NOMO-1 treated with dmso at 0.1 percent for 144 hours (cell line): ENCODE results near the gene LARP4B.

Experiments used
- DNase-seq: peaks from one replicate; lab custom pipeline; 2025; ENCODE audit not compliant: unreplicated experiment; lab: John Stamatoyannopoulos, UW

The LARP4B gene

GRCh38 chr10:926075-926698 is 5.3 kb downstream of the LARP4B start:
- DNase-seq = no peak

DNA sequence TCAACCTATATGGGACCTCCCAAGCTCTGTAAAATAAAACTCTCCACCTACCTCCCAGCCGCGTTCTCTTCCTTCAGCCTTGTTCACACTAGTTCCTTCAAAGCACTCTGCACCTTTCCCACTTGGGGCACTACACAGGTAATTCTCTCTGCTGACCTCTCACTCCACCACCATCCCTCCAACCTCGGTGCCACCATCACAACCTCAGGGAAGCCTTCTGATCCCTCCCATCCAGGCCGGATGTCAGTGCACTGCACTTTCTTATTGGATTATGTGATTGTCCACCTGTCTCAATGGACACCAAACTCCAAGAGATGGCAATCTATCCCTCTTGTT is 7.0 kb downstream of the LARP4B start:
- no peak for DNase-seq

GRCh38 chr10:923844-924523 is 7.5 kb downstream of the LARP4B start:
- DNase-seq = no peak

- DNase-seq = no peak
These were observed 9.8 kb downstream of the LARP4B start for GRCh38 chr10:921471-922414.

DNA sequence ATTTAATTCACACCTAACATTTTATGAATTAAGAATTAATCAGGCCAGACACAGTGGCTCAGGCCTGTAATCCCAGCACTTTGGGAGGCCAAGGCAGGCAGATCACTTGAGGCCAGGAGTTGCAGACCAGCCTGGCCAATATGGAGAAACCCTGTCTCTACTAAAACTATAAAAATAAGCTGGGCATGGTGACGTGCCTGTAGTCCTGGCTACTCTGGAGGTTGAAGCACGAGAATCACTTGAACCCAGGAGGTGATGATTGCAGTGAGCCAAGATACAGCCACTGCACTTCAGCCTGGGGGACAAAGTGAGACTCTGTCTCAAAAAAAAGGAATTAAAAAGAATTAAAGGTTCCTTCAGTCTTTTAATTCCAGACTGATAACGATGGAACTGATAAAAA is 11.1 kb downstream of the LARP4B start:
- no peak for DNase-seq

GRCh38 chr10:919481-919880 is 12.0 kb downstream of the LARP4B start:
- no peak for DNase-seq

DNA sequence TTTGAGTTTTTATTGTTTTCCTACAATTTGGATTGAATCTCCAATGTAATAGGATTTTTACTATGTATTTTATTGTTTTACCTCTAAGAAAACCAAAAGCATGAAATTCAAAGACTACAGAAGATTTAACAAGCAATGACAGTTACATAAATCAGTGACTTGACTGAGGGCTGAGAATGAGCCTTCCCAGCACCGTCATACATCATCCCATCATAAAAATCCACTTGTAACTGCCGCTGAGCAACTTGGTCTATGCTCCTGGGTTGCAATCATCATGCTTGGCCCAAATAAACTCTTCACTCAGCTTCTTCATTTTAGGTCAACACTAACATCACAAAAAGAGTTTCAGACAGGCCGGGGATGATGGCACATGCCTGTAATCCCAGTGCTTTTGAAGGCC is 13.5 kb downstream of the LARP4B start:
- no peak for DNase-seq

DNA sequence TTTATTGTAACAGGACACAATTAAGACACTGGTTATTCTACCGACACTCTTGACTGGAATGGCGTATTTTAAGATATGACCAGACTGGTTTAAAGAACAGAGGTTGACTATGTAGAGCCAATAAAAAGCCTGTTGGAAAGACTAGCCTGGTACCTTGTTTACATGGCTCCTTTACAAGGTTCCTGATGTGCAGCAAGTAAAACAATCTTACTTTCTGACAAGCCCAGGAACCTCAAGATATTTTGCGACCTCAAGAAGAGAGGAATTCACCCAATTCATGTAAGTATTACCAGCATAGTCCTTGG is 14.1 kb downstream of the LARP4B start:
- DNase-seq = no peak

DNA sequence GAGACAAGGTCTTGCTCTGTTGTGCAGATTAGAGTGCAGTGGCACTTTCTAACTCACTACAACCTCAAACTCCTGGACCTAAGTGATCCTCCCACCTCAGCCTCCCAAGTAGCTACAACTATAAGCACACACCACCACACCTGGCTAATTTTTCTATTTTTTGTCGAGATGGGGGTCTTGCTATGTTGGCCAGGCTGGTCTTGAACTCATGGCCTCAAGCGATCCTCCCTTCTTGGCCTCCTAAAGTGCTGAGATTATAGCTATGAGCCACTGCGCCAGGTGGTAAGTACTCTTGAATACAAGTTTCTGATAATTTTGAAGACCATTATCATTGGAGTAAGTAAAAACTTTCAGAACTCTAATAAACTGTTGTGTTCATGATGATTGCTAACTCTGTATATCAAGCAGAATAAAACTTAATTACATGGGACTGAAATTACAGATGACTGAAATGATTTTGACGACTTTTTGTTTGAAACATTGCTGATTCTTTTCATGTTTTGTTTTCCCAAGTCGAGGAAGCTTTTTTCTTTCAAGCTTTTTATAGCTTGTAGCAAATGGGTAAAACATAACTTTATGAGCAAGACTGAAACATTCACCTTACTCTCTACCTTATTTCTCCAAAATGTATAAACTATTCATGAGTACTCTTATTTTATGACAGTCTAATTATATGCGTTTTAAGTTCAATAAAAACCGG is 14.6 kb downstream of the LARP4B start:
- no peak for DNase-seq

- DNase-seq = no peak
These were observed 21.7 kb downstream of the LARP4B start for GRCh38 chr10:909831-910230.

DNA sequence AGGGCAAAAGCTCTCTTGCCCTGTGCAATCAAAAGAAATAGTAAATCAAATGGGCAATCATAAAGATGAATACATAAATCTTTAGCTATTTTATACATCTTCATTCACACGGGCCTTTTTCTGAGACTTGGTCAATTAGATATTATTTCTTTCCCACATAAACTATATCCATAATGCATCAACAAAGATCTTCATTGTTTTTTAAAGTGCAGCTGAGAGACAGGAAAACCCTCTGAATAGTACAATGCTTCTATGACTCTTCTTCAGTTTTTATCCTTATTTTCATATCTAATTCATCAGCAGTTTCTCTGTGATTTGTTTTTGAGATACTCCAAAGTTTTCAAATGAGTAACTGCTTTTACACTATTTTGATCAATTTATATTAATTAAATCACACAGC is 25.5 kb downstream of the LARP4B start:
- no peak for DNase-seq

- DNase-seq = no peak
These were observed 26.0 kb downstream of the LARP4B start for GRCh38 chr10:905503-905902.

DNA sequence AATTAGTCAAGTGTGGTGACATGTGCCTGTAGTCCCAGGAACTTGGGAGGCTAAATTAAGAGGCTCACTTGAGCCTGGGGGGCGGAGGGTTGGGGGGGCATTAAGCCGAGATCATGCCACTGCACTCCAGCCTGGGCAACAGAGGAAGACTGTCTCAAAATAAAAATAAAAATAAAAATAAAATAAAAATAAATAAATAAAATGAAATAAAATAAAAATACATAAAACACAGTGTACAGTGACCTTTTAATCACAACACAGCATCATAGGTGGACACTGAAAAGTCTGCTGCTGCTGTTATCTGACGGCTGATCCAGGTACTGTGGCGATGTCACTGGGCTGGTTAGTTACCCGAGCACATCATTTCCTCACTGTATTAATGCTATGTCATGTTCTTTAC is 27.1 kb downstream of the LARP4B start:
- no peak for DNase-seq

GRCh38 chr10:898141-898540 is 33.4 kb downstream of the LARP4B start:
- DNase-seq = no peak

DNA sequence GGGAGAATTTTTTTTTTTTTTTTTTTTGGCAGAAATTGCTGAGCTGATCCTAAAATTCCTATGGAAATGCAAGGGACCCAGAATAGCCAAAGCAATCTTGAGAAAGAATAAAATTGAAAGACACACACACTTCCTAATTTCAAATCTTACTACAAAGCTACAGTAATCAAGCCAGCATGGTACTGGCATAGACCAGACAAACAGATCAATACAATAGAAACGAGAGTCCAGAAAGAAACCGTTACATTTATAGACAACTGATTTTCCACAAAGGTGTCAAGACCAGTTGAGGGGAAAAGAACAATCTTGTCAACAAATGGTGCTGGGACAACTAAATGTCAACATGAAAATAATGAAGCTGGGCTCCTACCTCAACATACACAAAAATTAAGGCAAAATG is 34.5 kb downstream of the LARP4B start:
- DNase-seq = no peak

- no peak for DNase-seq
These were observed 36.2 kb downstream of the LARP4B start for GRCh38 chr10:895324-895723.

DNA sequence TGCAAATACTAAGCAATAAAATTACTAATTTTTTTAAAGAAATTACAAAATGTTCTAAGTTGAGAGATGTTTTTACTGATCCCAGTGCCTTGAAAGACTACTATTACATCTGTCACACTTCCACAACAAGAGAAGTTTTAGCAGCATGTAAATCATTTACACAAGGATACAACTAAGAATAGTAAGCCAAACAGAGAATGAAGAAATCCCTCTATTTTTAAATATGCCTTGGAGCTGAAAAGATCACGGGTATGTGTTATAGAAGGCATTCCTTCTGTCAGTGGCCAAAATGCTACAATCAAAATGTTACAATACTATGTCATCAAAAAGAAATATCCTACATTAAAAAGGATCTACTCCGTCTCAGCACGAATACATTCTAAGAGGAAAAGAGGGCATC is 52.6 kb downstream of the LARP4B start:
- DNase-seq = no peak

DNA sequence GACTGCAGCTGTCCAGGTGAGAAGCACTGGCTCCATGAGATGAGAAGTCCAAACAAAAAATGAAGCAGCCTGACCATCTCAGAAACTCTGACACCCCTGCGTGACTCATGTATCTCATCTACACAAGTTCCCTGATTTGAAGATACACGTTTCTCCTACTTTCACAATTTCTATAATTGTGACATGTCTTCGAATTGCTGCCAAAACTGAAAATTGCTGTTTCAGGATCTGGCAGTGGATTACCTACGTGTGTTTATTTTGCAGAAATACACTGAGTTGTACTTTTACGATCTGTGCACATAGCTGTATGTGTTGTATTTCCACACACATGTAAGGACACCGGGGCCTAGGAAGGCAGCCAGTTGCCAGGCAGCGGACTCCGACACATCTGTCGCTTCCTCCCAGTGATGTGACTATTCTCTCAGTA is 53.2 kb downstream of the LARP4B start:
- DNase-seq = no peak

- no peak for DNase-seq
These were observed 55.1 kb downstream of the LARP4B start for GRCh38 chr10:876438-876837.

DNA sequence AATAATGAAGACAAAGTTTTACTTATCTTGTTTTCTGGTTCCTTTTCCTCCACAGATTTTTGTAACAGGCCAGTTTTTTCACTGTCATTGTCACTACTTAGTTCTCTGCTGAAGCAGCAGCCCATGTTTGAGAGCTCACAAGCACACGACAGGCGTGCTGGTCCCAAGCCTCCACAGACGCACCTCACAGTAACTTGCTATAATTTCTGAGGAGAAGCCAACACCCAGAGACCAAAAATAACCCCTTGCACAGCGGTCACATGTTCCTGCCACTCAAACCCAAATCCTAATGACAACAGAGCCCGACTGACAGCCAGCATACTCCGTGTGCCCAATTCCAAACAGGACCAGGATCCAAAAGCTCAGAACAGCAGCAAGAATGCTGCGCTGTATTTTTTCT is 58.5 kb downstream of the LARP4B start:
- DNase-seq = no peak

- no peak for DNase-seq
These were observed 59.5 kb downstream of the LARP4B start for GRCh38 chr10:871951-872403.
